Thyroid gland (tissue), 4 donors: ENCODE results near the gene SRSF2. TPM values are rescaled to one million over a fixed set of nuclear protein-coding genes. Genes with fewer than 3 reads are reported as not detected.

Experiments
- DNase-seq, 2 donors: peaks; one replicate each; pipeline ENCODE4 v3.0.0-alpha.2; 2019
- H3K27ac ChIP-seq, 3 donors: fragments of 200-600 bp; sonication (generic); 1 replicate in 2 of 3; 2 replicates in 1 of 3; pipeline ENCODE4 v1.5.1; 2016 to 2019; ENCODE audit warnings: mild to moderate bottlenecking in 1 of 3, moderate library complexity in 1 of 3
- H3K27me3 ChIP-seq: fragments of 200-600 bp; sonication (generic); one replicate; pipeline ENCODE4 v1.5.1; 2019
- H3K36me3 ChIP-seq, 2 donors: fragments of 200-600 bp; sonication (generic); one replicate each; pipeline ENCODE4 v1.5.1; 2016 to 2019
- H3K4me1 ChIP-seq, 2 donors: fragments of 200-600 bp; sonication (generic); one replicate each; pipeline ENCODE4 v1.5.1; 2017 to 2019
- H3K4me3 ChIP-seq, 3 donors: fragments of 200-600 bp; sonication (generic); replicated peaks in 1 of 3; 1 replicate in 2 of 3; 2 replicates in 1 of 3; pipeline ENCODE4 v1.5.1; 2016; ENCODE audit warnings: mild to moderate bottlenecking in 1 of 3
- H3K9me3 ChIP-seq: fragments of 200-600 bp; sonication (generic); one replicate; pipeline ENCODE4 v1.5.1; 2017
- POLR2A ChIP-seq, 2 donors: fragments of 450-650 bp; IDR thresholded peaks; one replicate each; pipeline ENCODE4 v1.6.1; 2017; ENCODE audit warnings: antibody characterized with exemption in 2 of 2, mild to moderate bottlenecking in 2 of 2, moderate library complexity in 1 of 2
- WGBS, 2 donors: methylation state at CpG; one replicate each; pipeline ENCODE4 v1.1.5; 2017; 5-methylcytosine and 5-hydroxymethylcytosine counted together
- intact Hi-C: fragments of 100-400 bp; cut with DNase I; formaldehyde crosslinking; loops from one replicate; pipeline ENCODE4 v1.15.1; 2023
- total RNA-seq, 4 donors: library from RNA; depleted of rRNA; stranded (reverse); fragments of >200 nt; gene quantifications; one replicate each; pipeline ENCODE4 v1.2.3, GENCODE V29; 2016
- TF ChIP-seq, protein P1 (sequence below), 6 experiments: fragments of 200-600 bp in 3 of 6; fragments of 450-650 bp in 3 of 6; sonication (generic) in 3 of 6; IDR thresholded peaks; one replicate each; pipeline ENCODE4 v1.5.1; 2016 to 2019; ENCODE audit warnings: antibody characterized with exemption in 6 of 6, mild to moderate bottlenecking in 2 of 6, inconsistent platforms in 1 of 6, moderate library complexity in 1 of 6

SRSF2 gene
- total RNA-seq, 4 donors from 2014 or later = 269 to 614 (median 400) TPM

DNA sequence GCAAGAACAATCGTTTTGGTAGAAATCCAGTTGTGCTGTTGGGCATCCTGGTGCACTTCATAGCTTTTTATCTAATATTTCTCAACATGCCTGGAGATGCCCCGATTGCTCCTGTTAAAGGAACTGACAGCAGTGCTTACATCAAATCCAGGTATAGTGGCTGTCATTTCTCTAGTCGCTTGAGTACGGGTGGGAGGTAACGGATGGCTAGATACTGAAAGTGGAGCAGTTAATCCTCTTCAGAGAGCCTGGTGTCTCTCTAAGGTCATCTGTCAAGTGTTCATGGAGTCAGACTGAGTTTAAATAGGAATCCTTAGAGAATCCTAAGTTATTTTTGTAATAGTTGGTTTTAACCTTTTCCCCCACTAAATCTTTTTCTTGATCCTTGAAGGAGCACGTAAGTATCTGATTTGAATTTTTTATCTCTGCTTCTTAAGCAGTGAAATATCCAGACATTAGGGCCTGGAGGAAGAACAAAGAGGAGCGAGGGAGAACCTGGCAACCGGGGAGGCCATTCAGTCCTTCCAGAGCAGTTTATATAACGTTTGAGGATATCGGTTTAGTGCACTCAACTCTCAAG is 38.0 kb upstream of the SRSF2 start:
- intact Hi-C loops = no loop called here
- peaks cover 16 to 33% of the 10 kb centered on the region in 2 donors for H3K36me3 ChIP-seq
- H3K27ac ChIP-seq = no peak overlapping the region
- H3K9me3 ChIP-seq = no peaks in the 10 kb centered on the region
- DNase-seq = no peak
- H3K27me3 ChIP-seq = no peaks in the 10 kb centered on the region
- H3K4me3 ChIP-seq = no peak overlapping the region
- TF ChIP-seq POLR2A (IDR thresholded peaks at IDR 0.05) = no peak
- TF ChIP-seq, protein P1, sequence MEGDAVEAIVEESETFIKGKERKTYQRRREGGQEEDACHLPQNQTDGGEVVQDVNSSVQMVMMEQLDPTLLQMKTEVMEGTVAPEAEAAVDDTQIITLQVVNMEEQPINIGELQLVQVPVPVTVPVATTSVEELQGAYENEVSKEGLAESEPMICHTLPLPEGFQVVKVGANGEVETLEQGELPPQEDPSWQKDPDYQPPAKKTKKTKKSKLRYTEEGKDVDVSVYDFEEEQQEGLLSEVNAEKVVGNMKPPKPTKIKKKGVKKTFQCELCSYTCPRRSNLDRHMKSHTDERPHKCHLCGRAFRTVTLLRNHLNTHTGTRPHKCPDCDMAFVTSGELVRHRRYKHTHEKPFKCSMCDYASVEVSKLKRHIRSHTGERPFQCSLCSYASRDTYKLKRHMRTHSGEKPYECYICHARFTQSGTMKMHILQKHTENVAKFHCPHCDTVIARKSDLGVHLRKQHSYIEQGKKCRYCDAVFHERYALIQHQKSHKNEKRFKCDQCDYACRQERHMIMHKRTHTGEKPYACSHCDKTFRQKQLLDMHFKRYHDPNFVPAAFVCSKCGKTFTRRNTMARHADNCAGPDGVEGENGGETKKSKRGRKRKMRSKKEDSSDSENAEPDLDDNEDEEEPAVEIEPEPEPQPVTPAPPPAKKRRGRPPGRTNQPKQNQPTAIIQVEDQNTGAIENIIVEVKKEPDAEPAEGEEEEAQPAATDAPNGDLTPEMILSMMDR (IDR thresholded peaks at IDR 0.05) = no peak
- peaks cover 0 to 3% of the 10 kb centered on the region in 2 donors for H3K4me1 ChIP-seq
- 67 to 72% methylated on average over 10 of the region's 10 CpGs for WGBS, 2 donors

DNA sequence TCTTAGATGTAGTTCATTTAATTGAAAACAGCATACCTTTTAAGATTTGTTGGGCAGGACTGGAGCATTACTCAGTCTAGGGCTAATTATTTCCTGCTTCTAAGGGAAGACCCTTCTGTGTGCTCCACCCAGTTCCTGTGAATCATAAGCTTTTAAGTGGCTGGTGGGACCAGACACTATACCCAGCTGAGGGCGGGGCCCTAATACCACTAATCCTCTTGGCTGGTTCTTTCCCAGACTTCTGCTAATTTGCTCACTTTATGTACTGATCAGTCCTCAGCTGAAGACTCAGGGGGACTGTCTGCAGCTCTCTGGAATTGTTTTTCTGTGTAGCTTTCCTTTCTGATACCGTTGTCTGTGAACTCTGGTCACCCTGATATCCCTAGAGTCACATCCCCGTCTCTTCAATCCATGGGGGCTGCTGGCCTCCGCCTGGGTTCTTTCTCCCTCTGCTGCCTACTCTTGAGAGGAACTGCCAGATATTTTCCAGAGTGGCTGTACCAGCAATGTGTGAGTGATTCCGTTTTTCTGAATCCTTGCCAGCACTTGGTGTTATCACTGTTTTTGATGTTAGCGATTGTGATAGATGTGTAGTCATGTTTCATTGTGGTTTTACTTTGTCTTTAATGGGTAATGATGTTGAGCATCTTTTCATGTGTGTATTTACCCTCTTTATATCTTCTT is 35.9 kb upstream of the SRSF2 start:
- Histone ChIP-seq H3K27me3 (no peaks in the 10 kb centered on the region), H3K36me3 (peaks cover 14 to 26% of the 10 kb centered on the region in 2 donors), H3K4me1 (peaks cover 0 to 3% of the 10 kb centered on the region in 2 donors), H3K27ac (no peak overlapping the region), H3K9me3 (no peaks in the 10 kb centered on the region), H3K4me3 (no peak overlapping the region)
- TF ChIP-seq, protein P1 (IDR thresholded peaks at IDR 0.05) = no peak
- no peak for TF ChIP-seq POLR2A (IDR thresholded peaks at IDR 0.05)
- intact Hi-C loops = no loop called here
- WGBS, 2 donors = 53 to 75% methylated on average over 6 of the region's 6 CpGs
- no peak for DNase-seq

DNA sequence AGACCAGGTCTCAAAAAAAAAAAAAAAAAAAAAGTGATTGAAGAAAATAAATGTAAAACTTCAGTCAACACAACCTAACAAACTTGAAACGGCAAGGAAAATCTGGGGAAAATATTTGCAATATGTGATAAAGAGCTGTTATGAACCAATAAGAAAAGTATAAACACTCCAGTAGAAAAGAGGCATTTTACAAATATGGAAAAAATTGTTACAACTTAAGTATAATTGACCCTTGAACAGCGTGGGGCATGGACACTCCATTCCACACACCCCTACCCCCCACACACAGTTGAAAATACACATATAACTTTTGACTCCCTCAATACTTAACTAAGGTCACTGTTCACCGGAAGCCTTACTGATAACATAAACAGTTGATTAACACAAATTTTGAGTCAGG is 21.4 kb upstream of the SRSF2 start:
- Histone ChIP-seq H3K9me3 (no peaks in the 10 kb centered on the region), H3K27me3 (no peaks in the 10 kb centered on the region), H3K4me1 (no peaks in the 10 kb centered on the region), H3K27ac (no peak overlapping the region), H3K36me3 (peaks cover 0 to 6% of the 10 kb centered on the region in 2 donors), H3K4me3 (no peak overlapping the region)
- DNase-seq = no peak
- 97 to 98% methylated on average over 3 of the region's 3 CpGs for WGBS, 2 donors
- intact Hi-C loops = no loop called here
- TF ChIP-seq, protein P1 (IDR thresholded peaks at IDR 0.05) = no peak
- TF ChIP-seq POLR2A (IDR thresholded peaks at IDR 0.05) = no peak

DNA sequence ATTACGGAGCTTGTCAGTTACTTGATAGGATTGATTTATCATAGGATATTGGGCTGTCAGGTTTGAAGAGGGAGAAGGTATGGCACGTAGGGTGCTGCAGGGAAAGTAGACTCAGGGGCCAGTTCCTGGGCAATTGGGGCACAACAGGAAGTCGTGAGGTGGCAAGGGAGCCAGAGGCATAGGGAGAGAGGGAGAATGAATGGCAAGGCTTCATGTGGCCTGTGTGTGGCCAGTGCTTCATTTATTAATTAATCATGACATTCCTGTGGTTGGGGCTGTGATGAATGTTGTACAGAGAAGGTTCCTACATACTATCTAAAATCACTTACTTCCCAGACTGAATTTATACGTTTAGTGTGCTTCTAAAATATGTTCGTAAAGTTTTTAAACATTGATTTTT is 20.1 kb upstream of the SRSF2 start:
- DNase-seq = no peak
- Histone ChIP-seq H3K4me3 (no peak overlapping the region), H3K9me3 (no peaks in the 10 kb centered on the region), H3K4me1 (no peaks in the 10 kb centered on the region), H3K27me3 (no peaks in the 10 kb centered on the region), H3K36me3 (peaks cover 0 to 6% of the 10 kb centered on the region in 2 donors), H3K27ac (no peak overlapping the region)
- TF ChIP-seq, protein P1 (IDR thresholded peaks at IDR 0.05) = no peak
- no peak for TF ChIP-seq POLR2A (IDR thresholded peaks at IDR 0.05)
- intact Hi-C loops = no loop called here
- 90 to 92% methylated on average over 5 of the region's 5 CpGs for WGBS, 2 donors

DNA sequence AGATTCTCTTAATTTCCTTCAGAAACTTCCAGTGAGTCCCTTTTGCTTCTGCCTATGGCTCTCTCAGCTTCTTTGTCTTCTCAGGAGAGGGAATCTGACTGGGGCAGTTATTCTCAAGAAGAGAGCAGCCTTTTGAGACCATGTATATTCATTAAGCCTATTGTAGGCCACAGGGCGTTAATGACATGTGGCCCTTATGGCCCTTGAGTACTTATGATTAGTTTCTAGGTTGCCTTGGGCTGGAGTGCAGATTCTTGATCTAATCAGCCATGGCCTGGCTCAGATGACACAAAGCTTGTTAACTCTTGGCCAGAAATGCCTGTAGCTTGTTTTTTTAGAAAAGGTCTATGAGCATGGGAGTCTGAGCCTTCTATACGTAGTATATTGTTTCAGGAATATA is 18.2 kb upstream of the SRSF2 start:
- Histone ChIP-seq H3K27ac (no peak overlapping the region), H3K9me3 (no peaks in the 10 kb centered on the region), H3K27me3 (no peaks in the 10 kb centered on the region), H3K4me3 (no peak overlapping the region), H3K4me1 (no peaks in the 10 kb centered on the region), H3K36me3 (peaks cover 0 to 6% of the 10 kb centered on the region in 2 donors)
- DNase-seq = no peak
- TF ChIP-seq POLR2A (IDR thresholded peaks at IDR 0.05) = no peak
- TF ChIP-seq, protein P1 (IDR thresholded peaks at IDR 0.05) = no peak
- WGBS, 2 donors = 95 to 98% methylated on average over 2 of the region's 2 CpGs
- intact Hi-C loops = no loop called here
